Uterus (tissue), 4 donors: ENCODE measurements around the gene TMEM220. TPM values are rescaled to one million over a fixed set of nuclear protein-coding genes. Genes with fewer than 3 reads are reported as not detected.

Experiments used
- DNase-seq, 2 donors: peaks; one replicate each; pipeline ENCODE4 v3.0.0-alpha.2; 2019 to 2020
- H3K27ac ChIP-seq, 2 donors: fragments of 200-600 bp; sonication (generic); 1 replicate in 1 of 2; 2 replicates in 1 of 2; pipeline ENCODE4 v1.5.1; 2016 to 2018
- H3K27me3 ChIP-seq, 2 donors: fragments of 200-600 bp; sonication (generic); one replicate each; pipeline ENCODE4 v1.5.1; 2018 to 2019; ENCODE audit warnings: control low read depth in 1 of 2
- H3K36me3 ChIP-seq, 2 donors: fragments of 200-600 bp; sonication (generic); one replicate each; pipeline ENCODE4 v1.5.1; 2019; ENCODE audit warnings: control low read depth in 1 of 2
- H3K4me1 ChIP-seq, 2 donors: fragments of 200-600 bp; sonication (generic); one replicate each; pipeline ENCODE4 v1.5.1; 2018 to 2019; ENCODE audit warnings: control low read depth in 1 of 2
- H3K4me3 ChIP-seq, 2 donors: fragments of 200-600 bp; sonication (generic); 1 replicate in 1 of 2; 2 replicates in 1 of 2; pipeline ENCODE4 v1.5.1; 2018 to 2019; ENCODE audit warnings: mild to moderate bottlenecking in 1 of 2
- H3K9me3 ChIP-seq, 2 donors: fragments of 200-600 bp; sonication (generic); one replicate each; pipeline ENCODE4 v1.5.1; 2019; ENCODE audit warnings: control low read depth in 1 of 2
- POLR2A ChIP-seq, 2 donors: fragments of 450-650 bp; IDR thresholded peaks; one replicate each; pipeline ENCODE4 v1.6.1; 2016; ENCODE audit warnings: antibody characterized with exemption in 2 of 2, mild to moderate bottlenecking in 1 of 2, moderate library complexity in 1 of 2
- intact Hi-C: fragments of 100-400 bp; cut with DNase I; formaldehyde crosslinking; loops from one replicate; pipeline ENCODE4 v1.15.1; 2023; ENCODE audit warnings: low total_unique reads
- total RNA-seq, 4 donors: library from RNA; depleted of rRNA in 3 of 4; stranded (reverse); fragments of >200 nt in 3 of 4; gene quantifications; one replicate each; pipeline versions ENCODE4 v1.1.0 to v1.2.4, GENCODE V29; 2014 to 2023
- TF ChIP-seq, protein P1 (sequence below), 4 experiments: fragments of 200-600 bp in 2 of 4; fragments of 450-650 bp in 2 of 4; sonication (generic) in 2 of 4; IDR thresholded peaks; one replicate each; pipeline ENCODE4 v1.5.1; 2016 to 2019; ENCODE audit warnings: antibody characterized with exemption in 4 of 4, mild to moderate bottlenecking in 2 of 4, moderate library complexity in 1 of 4
- donor health status: DM: yes; HTN: yes; CAD: no.

TMEM220 gene
- total RNA-seq, 4 donors from 2014 or later = 0.59 to 20.1 (median 5.2) TPM

DNA sequence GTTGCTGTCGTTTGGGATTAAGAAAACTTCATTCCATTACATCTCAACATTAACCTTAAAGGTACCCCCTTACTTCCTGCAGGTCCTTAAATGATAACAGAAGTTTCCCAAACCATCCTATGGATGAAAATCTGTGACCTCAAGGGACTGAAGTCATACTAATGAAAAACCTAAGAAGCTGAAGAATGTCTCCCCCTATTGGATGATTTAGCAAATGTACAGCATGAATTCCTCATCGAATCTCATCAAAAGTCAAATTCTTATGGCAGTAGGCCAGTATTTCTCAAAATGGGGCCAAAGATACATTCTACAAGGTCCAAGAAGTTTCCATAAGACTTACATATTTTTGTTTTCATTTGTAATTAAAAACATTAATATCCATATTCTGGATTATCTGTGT is 46.0 kb downstream of the TMEM220 start:
- H3K36me3 ChIP-seq = no peaks in the 10 kb centered on the region
- H3K9me3 ChIP-seq = no peaks in the 10 kb centered on the region
- no peaks in the 10 kb centered on the region for H3K27me3 ChIP-seq
- no peaks in the 10 kb centered on the region for H3K4me1 ChIP-seq
- no peak for TF ChIP-seq POLR2A (IDR thresholded peaks at IDR 0.05)
- TF ChIP-seq, protein P1, sequence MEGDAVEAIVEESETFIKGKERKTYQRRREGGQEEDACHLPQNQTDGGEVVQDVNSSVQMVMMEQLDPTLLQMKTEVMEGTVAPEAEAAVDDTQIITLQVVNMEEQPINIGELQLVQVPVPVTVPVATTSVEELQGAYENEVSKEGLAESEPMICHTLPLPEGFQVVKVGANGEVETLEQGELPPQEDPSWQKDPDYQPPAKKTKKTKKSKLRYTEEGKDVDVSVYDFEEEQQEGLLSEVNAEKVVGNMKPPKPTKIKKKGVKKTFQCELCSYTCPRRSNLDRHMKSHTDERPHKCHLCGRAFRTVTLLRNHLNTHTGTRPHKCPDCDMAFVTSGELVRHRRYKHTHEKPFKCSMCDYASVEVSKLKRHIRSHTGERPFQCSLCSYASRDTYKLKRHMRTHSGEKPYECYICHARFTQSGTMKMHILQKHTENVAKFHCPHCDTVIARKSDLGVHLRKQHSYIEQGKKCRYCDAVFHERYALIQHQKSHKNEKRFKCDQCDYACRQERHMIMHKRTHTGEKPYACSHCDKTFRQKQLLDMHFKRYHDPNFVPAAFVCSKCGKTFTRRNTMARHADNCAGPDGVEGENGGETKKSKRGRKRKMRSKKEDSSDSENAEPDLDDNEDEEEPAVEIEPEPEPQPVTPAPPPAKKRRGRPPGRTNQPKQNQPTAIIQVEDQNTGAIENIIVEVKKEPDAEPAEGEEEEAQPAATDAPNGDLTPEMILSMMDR (IDR thresholded peaks at IDR 0.05) = no peak
- H3K27ac ChIP-seq = no peak overlapping the region
- intact Hi-C loops = no loop called here
- DNase-seq = no peak
- H3K4me3 ChIP-seq = no peak overlapping the region

DNA sequence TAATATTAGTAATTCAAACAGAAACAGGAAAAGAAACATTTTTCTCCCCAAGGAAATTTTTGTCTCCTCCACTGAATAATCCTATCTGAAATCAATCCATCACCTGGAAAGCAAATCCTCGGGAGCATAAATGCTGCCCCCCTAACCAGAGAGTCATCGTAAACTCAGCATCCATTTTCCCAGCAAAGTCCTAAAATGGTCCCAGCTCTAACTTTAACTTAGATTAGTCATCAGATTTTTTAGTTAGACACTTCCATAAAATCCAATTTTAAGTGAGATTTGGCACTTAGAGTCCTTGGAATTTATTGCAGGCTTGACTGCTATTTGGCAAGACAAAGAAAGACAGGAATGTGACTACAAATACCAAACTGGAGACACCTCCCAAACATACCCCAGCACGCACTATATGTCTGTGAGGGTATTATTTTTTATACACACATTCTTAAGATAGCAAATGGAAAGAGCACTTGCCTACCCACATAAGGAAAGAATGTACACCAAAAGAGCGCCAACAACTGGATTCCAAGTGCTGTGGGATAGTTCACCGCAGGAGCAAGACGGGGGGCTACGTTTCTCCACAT is 47.9 kb downstream of the TMEM220 start:
- no peak for TF ChIP-seq POLR2A (IDR thresholded peaks at IDR 0.05)
- TF ChIP-seq, protein P1 (IDR thresholded peaks at IDR 0.05) = no peak
- no peak overlapping the region for H3K4me3 ChIP-seq
- no peaks in the 10 kb centered on the region for H3K9me3 ChIP-seq
- H3K27ac ChIP-seq = peak overlapping the region; percentile 54 to 62
- H3K4me1 ChIP-seq = no peaks in the 10 kb centered on the region
- H3K27me3 ChIP-seq = no peaks in the 10 kb centered on the region
- DNase-seq = no peak
- H3K36me3 ChIP-seq = no peaks in the 10 kb centered on the region
- intact Hi-C loops = no loop called here

DNA sequence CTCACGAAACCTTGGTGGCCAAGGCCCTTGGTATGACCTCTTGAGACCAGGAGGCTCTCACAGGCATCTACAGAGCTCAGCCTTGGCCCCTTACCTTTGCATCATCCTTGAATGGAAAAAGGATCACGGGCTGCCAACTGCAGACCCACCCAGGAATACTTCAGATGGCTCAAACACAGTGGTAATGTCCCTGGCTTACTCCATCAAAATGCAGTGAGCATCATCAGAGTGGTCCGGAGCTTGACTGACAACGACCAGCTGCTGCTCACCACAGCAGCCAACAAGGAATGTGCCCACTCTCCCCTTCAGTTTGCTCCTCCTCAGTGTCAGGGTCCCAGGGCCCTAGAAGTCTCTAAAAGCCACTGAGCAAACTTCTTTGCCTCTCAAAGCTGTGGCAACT is 55.1 kb downstream of the TMEM220 start:
- no peak for DNase-seq
- intact Hi-C loops = no loop called here
- Histone ChIP-seq H3K4me1 (no peaks in the 10 kb centered on the region), H3K27me3 (no peaks in the 10 kb centered on the region), H3K27ac (no peak overlapping the region), H3K4me3 (no peak overlapping the region), H3K9me3 (no peaks in the 10 kb centered on the region), H3K36me3 (no peaks in the 10 kb centered on the region)
- no peak for TF ChIP-seq POLR2A (IDR thresholded peaks at IDR 0.05)
- TF ChIP-seq, protein P1 (IDR thresholded peaks at IDR 0.05) = no peak

DNA sequence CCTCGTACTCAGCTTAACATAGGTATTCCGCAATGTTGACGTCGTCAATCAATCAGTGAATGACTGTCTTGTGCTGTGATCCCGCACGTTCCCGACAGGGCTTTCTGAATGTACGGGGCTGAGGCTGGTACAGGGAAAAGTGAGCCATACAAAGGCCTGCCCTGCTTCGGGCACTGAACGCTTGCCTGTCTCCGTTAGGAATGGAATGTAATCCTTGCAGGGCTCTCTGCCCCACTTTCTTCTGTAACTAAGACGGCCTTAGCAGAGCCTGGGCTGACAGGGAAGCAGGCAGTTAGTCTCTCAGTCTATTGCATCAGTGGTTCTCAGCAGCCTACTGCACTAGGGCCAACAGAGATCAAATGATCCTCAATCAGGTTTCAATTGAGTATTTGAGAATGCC is 56.5 kb downstream of the TMEM220 start:
- Histone ChIP-seq H3K27ac (no peak overlapping the region), H3K4me3 (no peak overlapping the region), H3K9me3 (no peaks in the 10 kb centered on the region), H3K36me3 (no peaks in the 10 kb centered on the region), H3K4me1 (no peaks in the 10 kb centered on the region), H3K27me3 (no peaks in the 10 kb centered on the region)
- intact Hi-C loops = no loop called here
- TF ChIP-seq POLR2A (IDR thresholded peaks at IDR 0.05) = no peak
- TF ChIP-seq, protein P1 (IDR thresholded peaks at IDR 0.05) = no peak
- DNase-seq = no peak

DNA sequence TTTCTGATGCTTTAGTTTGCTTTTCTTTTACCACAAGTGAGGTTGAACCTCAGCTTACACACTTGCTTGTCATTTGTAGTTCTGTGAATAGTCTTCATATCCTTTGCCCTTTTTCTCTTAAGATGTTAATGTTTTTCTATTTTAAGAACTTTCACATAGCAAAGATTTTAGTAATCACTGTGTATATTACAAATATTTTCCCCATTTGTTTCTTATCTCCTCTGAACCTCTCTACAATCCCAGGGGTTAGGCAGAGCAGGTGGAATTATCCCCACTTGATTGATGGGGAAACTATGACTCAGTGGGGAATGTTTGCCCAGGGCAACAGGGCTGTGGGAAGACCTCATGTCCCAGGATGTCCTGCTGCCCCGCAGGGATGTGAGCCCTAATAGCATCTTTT is 61.0 kb downstream of the TMEM220 start:
- no peaks in the 10 kb centered on the region for H3K36me3 ChIP-seq
- intact Hi-C loops = no loop called here
- no peak overlapping the region for H3K4me3 ChIP-seq
- no peak overlapping the region for H3K27ac ChIP-seq
- no peak for DNase-seq
- H3K27me3 ChIP-seq = no peaks in the 10 kb centered on the region
- H3K9me3 ChIP-seq = no peaks in the 10 kb centered on the region
- no peaks in the 10 kb centered on the region for H3K4me1 ChIP-seq
- no peak for TF ChIP-seq POLR2A (IDR thresholded peaks at IDR 0.05)
- TF ChIP-seq, protein P1 (IDR thresholded peaks at IDR 0.05) = no peak
